Esophagus mucosa (tissue), 1 donor: ENCODE results near the gene SLC25A21. TPM values are rescaled to one million over a fixed set of nuclear protein-coding genes. Genes with fewer than 3 reads are reported as not detected.
"Not testable (repeated sequence)": the region's sequence is repeated elsewhere in the genome, so short reads cannot be mapped to it uniquely, and the experiment has no call there.

Experiments
- ATAC-seq: fragments of 200-7000 bp; cut with Tn5 transposase; one replicate; pipeline ENCODE4 v1.9.1; 2020
- total RNA-seq: library from RNA; stranded (reverse); gene quantifications from one replicate; pipeline ENCODE4 v1.2.4, GENCODE V29; 2023
- donor health status: DM: yes; HTN: yes; CAD: no.

Gene SLC25A21
- total RNA-seq, 1 donor from 2014 or later = 0.80 TPM

- ATAC-seq = no peak
Measured at GRCh38 chr14:36938678-36939077, 233.7 kb downstream of the SLC25A21 start.

- ATAC-seq = peak; percentile 84
Measured at GRCh38 chr14:36935976-36936678, 236.3 kb downstream of the SLC25A21 start.

GRCh38 chr14:36934304-36934703, 238.1 kb downstream of the SLC25A21 start:
- ATAC-seq = no peak

GRCh38 chr14:36931791-36932190, 240.6 kb downstream of the SLC25A21 start:
- no peak for ATAC-seq

GRCh38 chr14:36928432-36928831, 244.0 kb downstream of the SLC25A21 start:
- ATAC-seq = no peak

GRCh38 chr14:36925094-36925493, 247.3 kb downstream of the SLC25A21 start:
- ATAC-seq = no peak

GRCh38 chr14:36916668-36917067, 255.7 kb downstream of the SLC25A21 start:
- ATAC-seq = no peak

GRCh38 chr14:36915081-36915480, 257.3 kb downstream of the SLC25A21 start:
- peak; percentile 56 for ATAC-seq

- no peak for ATAC-seq
Measured at GRCh38 chr14:36910578-36910977, 261.8 kb downstream of the SLC25A21 start.

- ATAC-seq = no peak
Measured at GRCh38 chr14:36905272-36905888, 267.0 kb downstream of the SLC25A21 start.

GRCh38 chr14:36901861-36902260, 270.5 kb downstream of the SLC25A21 start:
- ATAC-seq = no peak

GRCh38 chr14:36900846-36901245, 271.6 kb downstream of the SLC25A21 start:
- ATAC-seq = no peak

GRCh38 chr14:36896300-36896699, 276.1 kb downstream of the SLC25A21 start:
- not testable (repeated sequence) for ATAC-seq

- ATAC-seq = no peak
Measured at GRCh38 chr14:36884049-36884448, 288.4 kb downstream of the SLC25A21 start.

- ATAC-seq = no peak
Measured at GRCh38 chr14:36880276-36880675, 292.1 kb downstream of the SLC25A21 start.

GRCh38 chr14:36879558-36879957, 292.8 kb downstream of the SLC25A21 start:
- ATAC-seq = no peak

GRCh38 chr14:36874396-36875138, 297.8 kb downstream of the SLC25A21 start:
- peak; percentile 71 for ATAC-seq

- no peak for ATAC-seq
Measured at GRCh38 chr14:36870776-36871175, 301.6 kb downstream of the SLC25A21 start.

GRCh38 chr14:36869125-36869524, 303.3 kb downstream of the SLC25A21 start:
- no peak for ATAC-seq

- ATAC-seq = no peak
Measured at GRCh38 chr14:36866867-36867266, 305.5 kb downstream of the SLC25A21 start.

GRCh38 chr14:36863271-36863670, 309.1 kb downstream of the SLC25A21 start:
- ATAC-seq = no peak

GRCh38 chr14:36862237-36862636, 310.2 kb downstream of the SLC25A21 start:
- ATAC-seq = not testable (repeated sequence)

GRCh38 chr14:36860831-36861230, 311.6 kb downstream of the SLC25A21 start:
- ATAC-seq = no peak

- no peak for ATAC-seq
Measured at GRCh38 chr14:36859119-36859518, 313.3 kb downstream of the SLC25A21 start.
